OCI-LY3 (cell line): Measurements from ENCODE around the gene SSU72.

Source experiments
- H2AFZ ChIP-seq: fragments of 200-600, 300-600 bp; shearing (Covaris generic); 2 replicates; pipeline ENCODE4 v1.6.0; 2014; ENCODE audit warnings: antibody characterized with exemption, low read depth, low read length
- H3K27ac ChIP-seq: fragments of 200-600, 300-600 bp; sonication (generic); 2 replicates; pipeline ENCODE4 v1.5.1; 2014; ENCODE audit warnings: mild to moderate bottlenecking, low read length, moderate library complexity, mixed read lengths
- H3K27me3 ChIP-seq: fragments of 200-600, 300-600 bp; sonication (generic); 2 replicates; pipeline ENCODE4 v1.6.1; 2014; ENCODE audit warnings: low read depth, low read length, mixed read lengths
- H3K36me3 ChIP-seq: fragments of 200-600, 300-600 bp; sonication (generic); replicated peaks from 2 replicates; pipeline ENCODE3; 2014; ENCODE audit warnings: low read depth, low read length, mixed read lengths
- H3K4me1 ChIP-seq: fragments of 300-600, 200-600 bp; sonication (generic); 2 replicates; pipeline ENCODE4 v1.6.1; 2014; ENCODE audit warnings: low read length, mixed read lengths
- H3K4me2 ChIP-seq: fragments of 200-600, 300-600 bp; sonication (generic); 2 replicates; pipeline ENCODE4 v1.6.1; 2014; ENCODE audit warnings: low read length, mixed read lengths
- H3K4me3 ChIP-seq: fragments of 300-600, 200-600 bp; sonication (generic); 2 replicates; pipeline ENCODE4 v1.5.1; 2014; ENCODE audit warnings: antibody characterized with exemption, mild to moderate bottlenecking, low read length, moderate library complexity
- H3K79me2 ChIP-seq: fragments of 300-600, 200-600 bp; shearing (Covaris generic); 2 replicates; pipeline ENCODE4 v1.6.1; 2014; ENCODE audit warnings: mild to moderate bottlenecking, low read length, mixed read lengths
- H3K9ac ChIP-seq: fragments of 300-600, 200-600 bp; shearing (Covaris generic); 2 replicates; pipeline ENCODE4 v1.6.0; 2014; ENCODE audit warnings: mild to moderate bottlenecking, low read length, moderate library complexity
- H3K9me3 ChIP-seq: fragments of 200-600, 300-600 bp; shearing (Covaris generic); 2 replicates; pipeline ENCODE4 v1.6.1; 2014; ENCODE audit warnings: low read length, mixed read lengths; ENCODE audit not compliant: insufficient read depth
- H4K20me1 ChIP-seq: fragments of 200-600, 300-600 bp; sonication (generic); 2 replicates; pipeline ENCODE4 v1.6.1; 2016; ENCODE audit warnings: low read length, mixed read lengths; ENCODE audit not compliant: insufficient read depth
- EZH2phosphoT487 ChIP-seq: fragments of 200-600 bp; shearing (Covaris generic); IDR thresholded peaks from 2 replicates; pipeline ENCODE4 v1.6.1; 2018; ENCODE audit warnings: antibody characterized with exemption, mixed run types, low read depth
- TF ChIP-seq, protein P1 (sequence below): fragments of 200-600, 300-600 bp; sonication (generic); IDR thresholded peaks from 2 replicates; pipeline ENCODE4 v1.5.1; 2014; ENCODE audit warnings: antibody characterized with exemption, low read length, low read depth

SSU72 gene

DNA sequence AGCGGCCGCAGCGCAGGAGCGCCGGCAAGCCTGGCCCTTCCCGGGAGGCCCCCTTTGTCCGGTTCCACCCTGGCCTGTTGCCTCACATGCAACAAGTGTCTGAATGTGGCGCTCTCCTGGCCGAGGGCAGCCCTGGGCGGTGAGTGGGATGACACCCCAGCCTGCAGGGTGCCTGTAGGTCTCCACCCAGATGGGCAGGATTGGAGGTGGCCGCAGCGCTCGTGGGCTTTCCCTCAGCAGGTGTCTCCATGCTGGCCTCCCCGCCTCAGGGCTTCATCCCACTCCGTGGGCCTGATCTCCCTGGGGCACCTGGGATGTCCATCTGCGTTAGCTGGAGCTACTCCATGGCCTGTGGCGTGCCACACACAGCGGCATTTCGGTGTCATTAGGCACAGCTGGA is 42.2 kb upstream of the SSU72 start:
- TF ChIP-seq, protein P1, sequence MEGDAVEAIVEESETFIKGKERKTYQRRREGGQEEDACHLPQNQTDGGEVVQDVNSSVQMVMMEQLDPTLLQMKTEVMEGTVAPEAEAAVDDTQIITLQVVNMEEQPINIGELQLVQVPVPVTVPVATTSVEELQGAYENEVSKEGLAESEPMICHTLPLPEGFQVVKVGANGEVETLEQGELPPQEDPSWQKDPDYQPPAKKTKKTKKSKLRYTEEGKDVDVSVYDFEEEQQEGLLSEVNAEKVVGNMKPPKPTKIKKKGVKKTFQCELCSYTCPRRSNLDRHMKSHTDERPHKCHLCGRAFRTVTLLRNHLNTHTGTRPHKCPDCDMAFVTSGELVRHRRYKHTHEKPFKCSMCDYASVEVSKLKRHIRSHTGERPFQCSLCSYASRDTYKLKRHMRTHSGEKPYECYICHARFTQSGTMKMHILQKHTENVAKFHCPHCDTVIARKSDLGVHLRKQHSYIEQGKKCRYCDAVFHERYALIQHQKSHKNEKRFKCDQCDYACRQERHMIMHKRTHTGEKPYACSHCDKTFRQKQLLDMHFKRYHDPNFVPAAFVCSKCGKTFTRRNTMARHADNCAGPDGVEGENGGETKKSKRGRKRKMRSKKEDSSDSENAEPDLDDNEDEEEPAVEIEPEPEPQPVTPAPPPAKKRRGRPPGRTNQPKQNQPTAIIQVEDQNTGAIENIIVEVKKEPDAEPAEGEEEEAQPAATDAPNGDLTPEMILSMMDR, result no peak
- TF ChIP-seq EZH2phosphoT487, result no peak
- Histone ChIP-seq H3K9ac (no peak overlapping the region), H3K36me3 (no peaks in the 10 kb centered on the region), H4K20me1 (no peaks in the 10 kb centered on the region), H3K9me3 (no peaks in the 10 kb centered on the region), H3K4me3 (peak overlapping the region; percentile 96; the same call in 1 of the 2 replicates), H3K27me3 (no peaks in the 10 kb centered on the region), H2AFZ (no peak overlapping the region), H3K4me2 (peak overlapping the region; percentile 85), H3K4me1 (peaks cover 14% of the 10 kb centered on the region), H3K27ac (no peak overlapping the region), H3K79me2 (peaks cover 12% of the 10 kb centered on the region; the same call in 1 of the 2 replicates)

DNA sequence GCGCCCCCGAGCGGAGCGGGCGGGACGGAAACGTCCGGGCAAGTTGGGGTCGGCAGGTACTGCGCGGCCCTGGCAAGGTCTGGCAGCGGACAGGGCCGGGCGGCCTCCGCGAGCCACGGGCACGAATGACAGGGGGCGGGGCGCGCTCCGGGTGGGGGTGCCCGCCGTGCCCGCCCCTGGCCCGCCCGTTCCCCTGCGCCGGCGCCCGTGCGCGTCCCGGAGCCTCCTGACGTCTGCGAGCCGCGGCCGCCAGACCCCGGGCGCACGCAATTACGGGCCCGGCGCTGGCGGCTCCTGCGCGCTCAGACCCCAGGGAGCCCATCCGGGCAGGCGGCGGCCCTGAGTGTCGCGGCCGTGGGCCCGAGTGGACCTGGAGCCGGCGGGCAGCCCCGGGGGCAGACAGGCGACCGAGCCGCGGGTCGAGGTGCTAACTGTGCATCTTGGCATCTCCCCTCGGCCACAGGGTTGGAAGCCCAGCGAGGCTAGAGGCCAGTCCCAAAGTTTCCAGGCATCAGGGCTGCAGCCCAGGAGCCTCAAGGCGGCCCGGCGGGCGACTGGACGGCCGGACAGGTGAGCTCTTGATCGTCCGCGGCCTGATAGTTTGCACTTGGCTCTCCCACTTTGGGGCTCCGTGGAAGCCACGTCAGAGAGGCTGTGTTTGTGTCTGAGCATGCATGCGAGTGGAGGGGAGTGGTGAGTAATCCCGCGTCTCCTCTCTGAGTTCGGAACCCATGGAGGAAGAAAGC is 41.6 kb upstream of the SSU72 start:
- no peak overlapping the region for H2AFZ ChIP-seq
- peak overlapping the region; percentile 96 for H3K4me3 ChIP-seq
- H3K9me3 ChIP-seq, result no peaks in the 10 kb centered on the region
- H3K4me2 ChIP-seq, result peak overlapping the region; percentile 85
- peak overlapping the region; percentile 96 for H3K27ac ChIP-seq
- no peaks in the 10 kb centered on the region for H3K36me3 ChIP-seq
- no peaks in the 10 kb centered on the region for H3K27me3 ChIP-seq
- peaks cover 14% of the 10 kb centered on the region for H3K4me1 ChIP-seq
- H3K79me2 ChIP-seq, result peaks cover 12% of the 10 kb centered on the region; the same call in 1 of the 2 replicates
- H4K20me1 ChIP-seq, result no peaks in the 10 kb centered on the region
- peak overlapping the region; percentile 100 for H3K9ac ChIP-seq
- no peak for TF ChIP-seq EZH2phosphoT487
- TF ChIP-seq, protein P1, result no peak

GRCh38 chr1:1615256-1616044 is 40.8 kb upstream of the SSU72 start, which contains the start of gene MIB2:
Gene MIB2 (plus strand): TSS chr1:1615500. CDS start chr1:1623453, 7,953 bp downstream.
- no peaks in the 10 kb centered on the region for H3K27me3 ChIP-seq
- peak within 1 kb of the TSS; percentile 100 for H3K9ac ChIP-seq
- peak within 1 kb of the TSS; percentile 96 for H3K27ac ChIP-seq
- peaks cover 12% of the 10 kb centered on the region; the same call in 1 of the 2 replicates for H3K79me2 ChIP-seq
- peak within 1 kb of the TSS; percentile 85 for H3K4me2 ChIP-seq
- H3K9me3 ChIP-seq, result no peaks in the 10 kb centered on the region
- TF ChIP-seq EZH2phosphoT487, result no peak
- TF ChIP-seq, protein P1, result no peak
- no peak within 1 kb of the TSS for H2AFZ ChIP-seq
- H4K20me1 ChIP-seq, result no peaks in the 10 kb centered on the region
- no peaks in the 10 kb centered on the region for H3K36me3 ChIP-seq
- peak within 1 kb of the TSS; percentile 96 for H3K4me3 ChIP-seq
- peaks cover 14% of the 10 kb centered on the region for H3K4me1 ChIP-seq

DNA sequence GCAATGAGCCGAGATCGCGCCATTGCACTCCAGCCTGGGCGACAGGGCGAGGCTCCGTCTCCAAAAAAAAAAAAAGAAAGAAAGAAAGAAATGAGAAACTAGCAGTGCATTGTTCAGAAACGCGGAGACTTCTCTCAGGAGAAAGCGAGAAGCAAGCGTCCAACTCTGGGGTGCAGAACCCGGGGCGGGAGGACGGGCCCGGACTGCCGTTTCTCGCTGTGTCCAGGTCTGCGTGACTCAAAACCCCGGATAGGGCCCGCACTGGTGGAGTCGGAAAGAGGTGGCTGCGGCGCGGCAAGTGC is 40.2 kb upstream of the SSU72 start:
- Histone ChIP-seq H3K4me3 (peak overlapping the region; percentile 96), H3K27ac (no peak overlapping the region), H2AFZ (no peak overlapping the region), H3K4me1 (peaks cover 14% of the 10 kb centered on the region), H3K27me3 (no peaks in the 10 kb centered on the region), H4K20me1 (no peaks in the 10 kb centered on the region), H3K9me3 (no peaks in the 10 kb centered on the region), H3K79me2 (peaks cover 12% of the 10 kb centered on the region; the same call in 1 of the 2 replicates), H3K9ac (peak overlapping the region; percentile 61), H3K36me3 (no peaks in the 10 kb centered on the region), H3K4me2 (peak overlapping the region; percentile 83)
- TF ChIP-seq EZH2phosphoT487, result no peak
- TF ChIP-seq, protein P1, result no peak
